Esophagus muscularis mucosa (tissue), 4 donors: Measurements from ENCODE around the gene PRR5L. TPM values are rescaled to one million over a fixed set of nuclear protein-coding genes. Genes with fewer than 3 reads are reported as not detected.

Source experiments
- DNase-seq: peaks from one replicate; pipeline ENCODE4 v3.0.0-alpha.2; 2017; ENCODE audit errors: extremely low spot score
- H3K27ac ChIP-seq, 4 donors: fragments of 200-600 bp; sonication (generic); replicated peaks in 1 of 4; 1 replicate in 3 of 4; 2 replicates in 1 of 4; pipeline ENCODE4 v1.5.1; 2016 to 2019; ENCODE audit warnings: mild to moderate bottlenecking in 1 of 4
- H3K27me3 ChIP-seq, 4 donors: fragments of 200-600 bp; sonication (generic); one replicate each; pipeline versions ENCODE4 v1.5.1 to v1.6.0; 2016 to 2019
- H3K36me3 ChIP-seq, 4 donors: fragments of 200-600 bp; sonication (generic); one replicate each; pipeline ENCODE4 v1.5.1; 2016 to 2019
- H3K4me1 ChIP-seq, 4 donors: fragments of 200-600 bp; sonication (generic); one replicate each; pipeline ENCODE4 v1.5.1; 2016 to 2019
- H3K4me3 ChIP-seq, 4 donors: fragments of 200-600 bp; sonication (generic); 1 replicate in 2 of 4; 2 replicates in 2 of 4; pipeline ENCODE4 v1.5.1; 2016 to 2019; ENCODE audit warnings: mild to moderate bottlenecking in 4 of 4, moderate library complexity in 1 of 4
- H3K9me3 ChIP-seq, 4 donors: fragments of 200-600 bp; sonication (generic); 1 replicate in 3 of 4; 2 replicates in 1 of 4; pipeline ENCODE4 v1.5.1; 2016 to 2019
- EP300 ChIP-seq: sonication (generic); formaldehyde crosslinking; IDR thresholded peaks from one replicate; pipeline ENCODE4 v1.6.1; 2017; ENCODE audit warnings: antibody characterized with exemption
- POLR2A ChIP-seq: fragments of 450-650 bp; IDR thresholded peaks from one replicate; pipeline ENCODE4 v1.6.1; 2017; ENCODE audit warnings: antibody characterized with exemption, moderate library complexity, mild to moderate bottlenecking, low read depth
- POLR2AphosphoS5 ChIP-seq, 2 donors: sonication (generic); formaldehyde crosslinking; IDR thresholded peaks; one replicate each; pipeline ENCODE4 v1.6.1; 2017; ENCODE audit warnings: antibody characterized with exemption in 2 of 2
- WGBS: methylation state at CpG from one replicate; pipeline ENCODE4 v1.1.5; 2018; 5-methylcytosine and 5-hydroxymethylcytosine counted together
- intact Hi-C: fragments of 100-400 bp; cut with DNase I; formaldehyde crosslinking; loops from one replicate; pipeline ENCODE4 v1.15.1; 2023
- total RNA-seq, 4 donors: library from RNA; depleted of rRNA; stranded (reverse); fragments of >200 nt; gene quantifications; one replicate each; pipeline versions ENCODE4 v1.1.0 to v1.2.1, GENCODE V29; 2016
- TF ChIP-seq, protein P1 (sequence below), 3 experiments: fragments of 200-600 bp in 2 of 3; fragments of 450-650 bp in 1 of 3; sonication (generic) in 2 of 3; IDR thresholded peaks; one replicate each; pipeline ENCODE4 v1.5.1; 2017 to 2019; ENCODE audit warnings: antibody characterized with exemption in 3 of 3, mild to moderate bottlenecking in 2 of 3, moderate library complexity in 1 of 3

The PRR5L gene
- total RNA-seq, 4 donors from 2014 or later = 1.7 to 9.6 (median 3.1) TPM

DNA sequence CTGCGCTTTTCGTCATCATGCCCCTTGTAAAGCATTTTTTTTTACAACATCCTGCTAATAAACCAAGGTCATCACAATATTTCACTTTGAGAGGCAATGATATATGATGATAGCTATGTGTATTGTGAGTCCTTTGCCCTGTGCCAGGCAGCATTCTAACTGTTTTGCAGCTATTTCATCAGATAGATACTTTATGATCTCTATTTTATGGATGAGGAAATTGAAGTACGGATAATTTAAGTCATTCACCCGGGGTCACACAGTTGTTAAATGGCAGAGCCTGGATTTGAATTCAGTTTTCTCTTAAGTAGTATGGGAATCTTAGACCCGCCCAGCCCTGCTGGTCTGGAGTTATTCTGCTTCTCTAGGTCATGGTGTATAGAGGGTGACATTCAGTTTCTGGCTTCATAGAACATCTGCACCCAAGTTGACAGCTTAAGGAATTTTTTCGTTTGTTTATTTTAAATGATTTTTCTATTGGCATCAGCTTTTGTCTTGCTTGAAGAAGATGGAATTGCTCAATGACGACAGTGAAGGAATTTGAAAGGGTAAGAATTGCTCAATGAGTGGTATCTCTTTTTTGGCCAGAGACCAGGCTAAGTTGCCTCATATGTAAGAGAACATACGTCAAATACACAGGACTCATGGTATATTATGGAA lies 926 bp downstream of the PRR5L start:
- Histone ChIP-seq H3K9me3 (no peaks in the 10 kb centered on the region), H3K4me3 (no peak overlapping the region), H3K27ac (no peak overlapping the region), H3K36me3 (no peaks in the 10 kb centered on the region), H3K4me1 (peaks cover 3 to 10% (median 7%) of the 10 kb centered on the region in 4 donors), H3K27me3 (no peaks in the 10 kb centered on the region)
- TF ChIP-seq, protein P1, sequence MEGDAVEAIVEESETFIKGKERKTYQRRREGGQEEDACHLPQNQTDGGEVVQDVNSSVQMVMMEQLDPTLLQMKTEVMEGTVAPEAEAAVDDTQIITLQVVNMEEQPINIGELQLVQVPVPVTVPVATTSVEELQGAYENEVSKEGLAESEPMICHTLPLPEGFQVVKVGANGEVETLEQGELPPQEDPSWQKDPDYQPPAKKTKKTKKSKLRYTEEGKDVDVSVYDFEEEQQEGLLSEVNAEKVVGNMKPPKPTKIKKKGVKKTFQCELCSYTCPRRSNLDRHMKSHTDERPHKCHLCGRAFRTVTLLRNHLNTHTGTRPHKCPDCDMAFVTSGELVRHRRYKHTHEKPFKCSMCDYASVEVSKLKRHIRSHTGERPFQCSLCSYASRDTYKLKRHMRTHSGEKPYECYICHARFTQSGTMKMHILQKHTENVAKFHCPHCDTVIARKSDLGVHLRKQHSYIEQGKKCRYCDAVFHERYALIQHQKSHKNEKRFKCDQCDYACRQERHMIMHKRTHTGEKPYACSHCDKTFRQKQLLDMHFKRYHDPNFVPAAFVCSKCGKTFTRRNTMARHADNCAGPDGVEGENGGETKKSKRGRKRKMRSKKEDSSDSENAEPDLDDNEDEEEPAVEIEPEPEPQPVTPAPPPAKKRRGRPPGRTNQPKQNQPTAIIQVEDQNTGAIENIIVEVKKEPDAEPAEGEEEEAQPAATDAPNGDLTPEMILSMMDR (IDR thresholded peaks at IDR 0.05) = no peak
- TF ChIP-seq POLR2AphosphoS5 (IDR thresholded peaks at IDR 0.05) = no peak
- no peak for TF ChIP-seq POLR2A
- TF ChIP-seq EP300 = no peak
- intact Hi-C loops = no loop called here
- 89% methylated on average over 8 of the region's 8 CpGs for WGBS
- DNase-seq = no peak

DNA sequence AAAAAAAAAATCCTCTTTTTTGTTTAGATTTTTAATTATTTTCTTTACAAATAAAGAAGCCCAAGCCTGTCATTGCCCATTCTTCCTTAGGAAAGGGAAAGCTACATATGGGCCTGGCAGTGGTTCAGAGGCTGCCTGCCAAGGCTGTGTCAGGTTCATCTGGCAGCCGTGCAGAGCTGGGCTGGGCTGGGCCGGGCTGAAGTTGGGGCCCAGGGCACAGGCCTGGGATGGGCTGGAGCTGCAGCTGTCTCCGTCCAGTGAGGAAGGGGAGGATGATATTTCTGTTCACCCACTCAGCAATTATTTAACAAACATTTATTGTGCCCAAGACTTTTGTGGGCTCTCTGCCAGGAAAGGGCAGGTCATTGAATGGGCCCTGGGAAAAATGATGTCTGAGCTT lies 4.6 kb downstream of the PRR5L start:
- intact Hi-C loops = no loop called here
- Histone ChIP-seq H3K4me1 (peaks cover 3 to 10% (median 7%) of the 10 kb centered on the region in 4 donors), H3K36me3 (no peaks in the 10 kb centered on the region), H3K27ac (no peak overlapping the region), H3K9me3 (no peaks in the 10 kb centered on the region), H3K4me3 (no peak overlapping the region), H3K27me3 (no peaks in the 10 kb centered on the region)
- peak; percentile 68 for DNase-seq
- 32% methylated on average over 3 of the region's 3 CpGs for WGBS
- TF ChIP-seq, protein P1 (IDR thresholded peaks at IDR 0.05) = no peak
- TF ChIP-seq POLR2AphosphoS5 (IDR thresholded peaks at IDR 0.05) (no peak), POLR2A (no peak), EP300 (no peak)

DNA sequence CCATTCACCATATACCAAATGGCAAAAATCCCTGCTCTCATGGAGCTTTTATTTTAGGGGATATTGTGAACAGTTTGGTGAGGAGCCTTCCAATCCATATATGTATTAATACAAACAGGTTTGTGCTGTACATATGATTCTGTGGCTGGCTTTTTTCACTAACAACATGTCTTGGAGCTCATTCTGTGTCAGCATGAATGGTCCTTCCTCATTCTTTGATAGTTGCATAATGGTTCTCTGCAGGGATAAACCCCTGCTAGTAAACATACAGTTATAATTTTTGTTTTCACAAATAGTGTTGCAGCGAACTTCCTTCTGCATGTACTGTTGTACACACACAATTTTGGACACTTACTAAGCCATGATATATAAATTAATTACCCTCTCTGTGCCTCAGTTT lies 8.3 kb downstream of the PRR5L start:
- H3K27me3 ChIP-seq = no peaks in the 10 kb centered on the region

DNA sequence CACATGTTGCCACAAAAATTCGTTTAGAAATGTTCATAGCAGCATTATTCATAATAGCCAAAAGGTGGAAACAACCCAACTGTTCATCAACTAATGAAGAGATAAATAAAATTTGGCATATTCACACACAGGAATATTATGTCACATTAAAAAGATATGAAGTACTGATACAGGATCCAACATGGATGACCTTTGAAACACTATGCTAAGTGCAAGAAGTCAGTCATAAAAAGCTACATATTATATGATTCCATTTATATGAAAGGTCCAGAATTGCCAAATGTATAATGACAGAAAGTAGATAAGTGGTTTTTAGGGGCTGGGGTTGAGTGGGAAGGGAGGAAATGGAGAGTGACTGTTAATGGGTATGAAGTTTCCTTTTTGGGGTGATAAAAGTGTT lies 9.0 kb downstream of the PRR5L start:
- peaks cover 3 to 10% (median 7%) of the 10 kb centered on the region in 4 donors for H3K4me1 ChIP-seq
- intact Hi-C loops = no loop called here
- H3K4me3 ChIP-seq = no peak overlapping the region
- H3K36me3 ChIP-seq = no peaks in the 10 kb centered on the region
- H3K27me3 ChIP-seq = no peaks in the 10 kb centered on the region
- no peak overlapping the region for H3K27ac ChIP-seq
- 32% methylated on average over 1 of the region's 1 CpG for WGBS
- no peak for DNase-seq
- TF ChIP-seq EP300 (no peak), POLR2AphosphoS5 (IDR thresholded peaks at IDR 0.05) (no peak), POLR2A (no peak)
- TF ChIP-seq, protein P1 (IDR thresholded peaks at IDR 0.05) = no peak
- no peaks in the 10 kb centered on the region for H3K9me3 ChIP-seq

More for the DNA sequence above, 8.3 kb downstream of the PRR5L start:
- Histone ChIP-seq H3K9me3 (no peaks in the 10 kb centered on the region), H3K36me3 (no peaks in the 10 kb centered on the region), H3K4me3 (no peak overlapping the region), H3K4me1 (peaks cover 3 to 10% (median 7%) of the 10 kb centered on the region in 4 donors), H3K27ac (no peak overlapping the region)
- intact Hi-C loops = no loop called here
- no peak for TF ChIP-seq POLR2AphosphoS5 (IDR thresholded peaks at IDR 0.05)
- TF ChIP-seq, protein P1 (IDR thresholded peaks at IDR 0.05) = no peak
- no peak for TF ChIP-seq EP300
- no peak for TF ChIP-seq POLR2A
- WGBS = 65% methylated on average over 1 of the region's 1 CpG
- DNase-seq = no peak

DNA sequence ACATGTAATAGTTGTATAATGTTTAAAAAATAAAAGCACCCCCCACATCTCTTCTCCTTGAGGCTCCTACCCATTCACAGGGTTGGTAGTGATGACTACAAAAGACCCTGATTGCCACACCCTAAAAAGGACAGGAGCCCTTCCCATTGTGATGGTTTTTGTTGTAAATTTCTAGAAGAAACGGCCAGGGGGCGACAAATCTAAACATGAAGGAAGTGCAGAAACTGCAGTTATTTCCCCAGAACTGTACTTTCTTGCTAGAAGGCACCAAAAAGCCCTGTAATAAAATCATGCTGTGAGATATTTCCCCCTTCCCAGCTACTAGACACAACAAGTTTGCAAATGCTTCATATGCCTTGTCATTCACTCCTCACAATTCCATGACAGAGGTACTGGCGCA lies 10.8 kb downstream of the PRR5L start:
- DNase-seq = peak; percentile 55
- no peaks in the 10 kb centered on the region for H3K36me3 ChIP-seq
- peaks cover 0 to 6% (median 0%) of the 10 kb centered on the region in 4 donors for H3K27me3 ChIP-seq
- TF ChIP-seq POLR2AphosphoS5 (IDR thresholded peaks at IDR 0.05) (no peak), EP300 (no peak)
- TF ChIP-seq, protein P1 (IDR thresholded peaks at IDR 0.05) = peak in 2 of 3 experiments; percentile 12
- no peak overlapping the region for H3K27ac ChIP-seq
- WGBS = 44% methylated on average over 3 of the region's 3 CpGs
- H3K9me3 ChIP-seq = no peaks in the 10 kb centered on the region
- intact Hi-C loops = no loop called here
- no peaks in the 10 kb centered on the region for H3K4me1 ChIP-seq
- H3K4me3 ChIP-seq = no peak overlapping the region
